Ovary (tissue), 3 donors: Measurements from ENCODE around the gene PIPOX.

Source experiments
- CTCF ChIP-seq, 3 donors: fragments of 450-650 bp in 2 of 3; fragments of 200-600 bp in 1 of 3; IDR thresholded peaks; one replicate each; pipeline versions ENCODE4 v1.5.1 to v1.8.0; 2016 to 2022; ENCODE audit warnings: antibody characterized with exemption in 3 of 3, mild to moderate bottlenecking in 1 of 3
- EP300 ChIP-seq: sonication (generic); formaldehyde crosslinking; IDR thresholded peaks from one replicate; pipeline ENCODE4 v1.6.1; 2017; ENCODE audit warnings: antibody characterized with exemption
- POLR2A ChIP-seq: fragments of 450-650 bp; IDR thresholded peaks from one replicate; pipeline ENCODE4 v1.6.1; 2017; ENCODE audit warnings: antibody characterized with exemption, mild to moderate bottlenecking, moderate library complexity
- donor health status: DM: no; HTN: no; CAD: no.

- TF ChIP-seq POLR2A (no peak), CTCF (IDR thresholded peaks at IDR 0.05) (no peak), EP300 (no peak)
Measured at GRCh38 chr17:29051731-29052130, 8.8 kb downstream of the PIPOX start.
